Measurements from ENCODE around the gene MRPS35. TPM values are rescaled to one million over a fixed set of nuclear protein-coding genes. Genes with fewer than 3 reads are reported as not detected.
A peak's percentile ranks its signal among the peaks of the same experiment; 100 is the strongest.

The MRPS35 gene
- total RNA-seq, 4 donors from 2014 or later: 34.5 to 39.5 (median 37.6) TPM

DNA sequence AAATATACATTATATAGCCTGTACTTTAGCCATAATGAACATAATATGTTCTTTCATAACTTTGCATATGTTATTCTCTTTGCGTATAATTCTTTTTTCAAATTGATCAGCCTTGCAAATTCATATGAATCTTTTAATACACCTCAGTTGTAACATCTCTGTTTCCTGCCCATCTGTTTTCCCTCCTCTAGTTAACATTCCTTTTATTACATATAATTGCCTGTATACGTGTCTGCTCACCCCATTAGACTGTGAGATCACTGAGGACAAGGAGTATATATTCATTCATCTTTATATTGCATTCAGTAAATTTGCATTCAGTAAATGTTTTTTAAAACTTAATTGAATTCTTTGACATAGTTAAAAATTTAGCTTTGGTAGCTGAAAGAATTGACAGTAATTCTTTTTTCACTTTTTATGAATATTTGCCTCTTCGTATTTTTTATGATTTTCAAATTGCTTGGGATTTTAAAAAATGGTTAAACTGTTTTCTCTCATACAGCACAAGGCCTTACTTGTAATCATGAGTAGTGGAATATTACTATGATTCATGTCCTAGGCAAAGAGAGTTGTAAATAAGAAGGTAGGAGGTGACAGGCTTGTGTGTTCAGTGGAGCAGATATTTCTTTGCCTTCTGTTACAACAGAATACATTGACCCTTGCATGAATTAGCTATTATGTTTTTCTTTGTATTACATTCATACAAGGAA lies 36.6 kb downstream of the MRPS35 start:
- intact Hi-C loops (cut with DNase I): no loop called here
- no peak for TF ChIP-seq EP300 (IDR thresholded peaks at IDR 0.05)
- TF ChIP-seq POLR2AphosphoS5 (IDR thresholded peaks at IDR 0.05): no peak
- no peak for TF ChIP-seq CTCF (IDR thresholded peaks at IDR 0.05)
- no peak for TF ChIP-seq POLR2A (IDR thresholded peaks at IDR 0.05; ENCODE audit: low read depth)

DNA sequence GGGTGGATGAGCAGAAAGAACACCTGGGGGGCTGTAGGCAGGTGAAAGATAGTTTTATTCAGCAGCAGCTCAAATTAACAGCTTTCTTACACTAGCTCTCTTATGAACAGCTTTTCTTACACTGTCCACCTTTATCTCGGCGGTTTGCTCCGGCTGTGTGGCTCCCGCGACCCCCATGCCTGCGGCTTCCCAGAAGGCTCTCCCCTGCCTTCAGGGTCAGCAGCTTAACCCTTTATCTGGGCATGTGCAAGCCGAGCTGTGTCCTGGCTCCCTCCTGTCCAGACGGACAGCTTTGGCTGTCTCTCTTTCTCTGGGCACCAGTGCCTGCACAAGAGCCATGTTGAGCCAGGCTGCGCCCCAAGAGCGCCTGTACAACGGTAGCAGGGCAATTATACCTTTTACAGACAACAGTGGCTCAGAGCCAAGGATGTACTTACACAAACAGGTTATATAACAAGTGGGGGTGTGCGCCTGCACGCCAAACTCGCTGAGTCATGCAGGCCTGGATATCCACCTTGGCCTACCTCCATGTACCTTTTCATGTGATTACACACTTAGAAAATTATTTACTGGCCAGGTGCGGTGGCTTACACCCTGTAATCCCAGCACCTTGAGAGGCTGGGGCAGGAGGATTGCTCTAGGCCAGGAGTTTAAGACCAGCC lies 40.9 kb downstream of the MRPS35 start:
- H3K36me3 ChIP-seq: peaks cover 9 to 20% (median 15%) of the 10 kb centered on the region in 4 donors
- H3K27me3 ChIP-seq: no peaks in the 10 kb centered on the region
- H3K9me3 ChIP-seq: no peaks in the 10 kb centered on the region
- no peak overlapping the region for H3K27ac ChIP-seq (replicated peaks in 1 of 4)
- no peak for DNase-seq (ENCODE audit: extremely low spot score)
- intact Hi-C loops (cut with DNase I): no loop called here
- H3K4me1 ChIP-seq: peaks cover 4 to 32% (median 23%) of the 10 kb centered on the region in 4 donors
- no peak overlapping the region for H3K4me3 ChIP-seq
- WGBS: 87% methylated on average over 14 of the region's 15 CpGs
- TF ChIP-seq CTCF (IDR thresholded peaks at IDR 0.05) (no peak), POLR2AphosphoS5 (IDR thresholded peaks at IDR 0.05) (no peak), EP300 (IDR thresholded peaks at IDR 0.05) (no peak), POLR2A (IDR thresholded peaks at IDR 0.05; ENCODE audit: low read depth) (no peak)

More for the DNA sequence above, 36.6 kb downstream of the MRPS35 start:
- Histone ChIP-seq H3K36me3 (peaks cover 5 to 29% (median 21%) of the 10 kb centered on the region in 4 donors), H3K27ac (replicated peaks in 1 of 4) (peak overlapping the region; percentile 70 to 84 (median 80)), H3K4me1 (peaks cover 4 to 32% (median 25%) of the 10 kb centered on the region in 4 donors), H3K27me3 (no peaks in the 10 kb centered on the region), H3K9me3 (no peaks in the 10 kb centered on the region), H3K4me3 (no peak overlapping the region)
- 87% methylated on average over 3 of the region's 3 CpGs for WGBS
- DNase-seq (ENCODE audit: extremely low spot score): no peak

GRCh38 chr12:27754795-27755194 lies 44.2 kb downstream of the MRPS35 start:
- intact Hi-C loops (cut with DNase I): no loop called here
- peaks cover 9 to 29% (median 18%) of the 10 kb centered on the region in 4 donors for H3K36me3 ChIP-seq
- no peaks in the 10 kb centered on the region for H3K27me3 ChIP-seq
- no peak for DNase-seq (ENCODE audit: extremely low spot score)
- peaks cover 0 to 9% (median 0%) of the 10 kb centered on the region in 4 donors for H3K4me1 ChIP-seq
- no peak overlapping the region for H3K4me3 ChIP-seq
- TF ChIP-seq EP300 (IDR thresholded peaks at IDR 0.05) (no peak), CTCF (IDR thresholded peaks at IDR 0.05) (no peak), POLR2A (IDR thresholded peaks at IDR 0.05; ENCODE audit: low read depth) (no peak), POLR2AphosphoS5 (IDR thresholded peaks at IDR 0.05) (no peak)
- 97% methylated on average over 3 of the region's 3 CpGs for WGBS
- H3K27ac ChIP-seq (replicated peaks in 1 of 4): no peak overlapping the region
- H3K9me3 ChIP-seq: no peaks in the 10 kb centered on the region

DNA sequence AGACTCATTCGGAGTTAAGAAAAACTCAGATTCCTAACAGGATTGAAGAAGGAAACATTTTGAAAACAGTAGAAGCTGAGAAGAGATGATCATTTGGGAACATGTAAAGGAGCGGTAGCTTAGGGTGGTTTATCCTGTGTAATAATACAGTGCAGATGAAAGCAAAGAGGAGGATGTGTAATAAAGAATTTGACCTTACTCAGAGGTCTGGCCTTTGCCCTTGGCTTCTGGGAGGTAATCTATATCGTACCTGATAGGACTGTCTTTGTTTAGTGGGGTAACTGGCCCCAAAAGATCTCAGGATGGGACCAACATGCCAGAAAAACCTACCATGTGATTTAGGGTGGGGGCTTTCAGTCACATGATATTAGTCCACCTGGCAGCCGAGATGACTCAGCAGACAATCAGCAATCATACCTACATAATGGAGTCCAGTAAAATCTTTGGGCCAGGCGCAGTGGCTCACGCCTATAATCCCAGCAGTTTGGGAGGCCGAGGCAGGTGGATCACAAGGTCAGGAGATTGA lies 46.1 kb downstream of the MRPS35 start:
- 95% methylated on average over 7 of the region's 7 CpGs for WGBS
- H3K36me3 ChIP-seq: peaks cover 9 to 29% (median 14%) of the 10 kb centered on the region in 4 donors
- no peaks in the 10 kb centered on the region for H3K9me3 ChIP-seq
- TF ChIP-seq EP300 (IDR thresholded peaks at IDR 0.05) (no peak), CTCF (IDR thresholded peaks at IDR 0.05) (no peak), POLR2AphosphoS5 (IDR thresholded peaks at IDR 0.05) (no peak), POLR2A (IDR thresholded peaks at IDR 0.05; ENCODE audit: low read depth) (no peak)
- no peak overlapping the region for H3K4me3 ChIP-seq
- H3K27ac ChIP-seq (replicated peaks in 1 of 4): no peak overlapping the region
- intact Hi-C loops (cut with DNase I): no loop called here
- H3K4me1 ChIP-seq: peaks cover 0 to 2% (median 0%) of the 10 kb centered on the region in 4 donors
- no peak for DNase-seq (ENCODE audit: extremely low spot score)
- no peaks in the 10 kb centered on the region for H3K27me3 ChIP-seq
